HG03354 (cell line): ENCODE data around the gene ERP29.

Experiments
- ATAC-seq: cut with Tn5 transposase; IDR thresholded peaks from one replicate; pipeline ENCODE4 v1.9.1; 2021; ENCODE audit warnings: mild to moderate bottlenecking; ENCODE audit not compliant: unreplicated experiment, poor library complexity, severe bottlenecking

Gene ERP29

DNA sequence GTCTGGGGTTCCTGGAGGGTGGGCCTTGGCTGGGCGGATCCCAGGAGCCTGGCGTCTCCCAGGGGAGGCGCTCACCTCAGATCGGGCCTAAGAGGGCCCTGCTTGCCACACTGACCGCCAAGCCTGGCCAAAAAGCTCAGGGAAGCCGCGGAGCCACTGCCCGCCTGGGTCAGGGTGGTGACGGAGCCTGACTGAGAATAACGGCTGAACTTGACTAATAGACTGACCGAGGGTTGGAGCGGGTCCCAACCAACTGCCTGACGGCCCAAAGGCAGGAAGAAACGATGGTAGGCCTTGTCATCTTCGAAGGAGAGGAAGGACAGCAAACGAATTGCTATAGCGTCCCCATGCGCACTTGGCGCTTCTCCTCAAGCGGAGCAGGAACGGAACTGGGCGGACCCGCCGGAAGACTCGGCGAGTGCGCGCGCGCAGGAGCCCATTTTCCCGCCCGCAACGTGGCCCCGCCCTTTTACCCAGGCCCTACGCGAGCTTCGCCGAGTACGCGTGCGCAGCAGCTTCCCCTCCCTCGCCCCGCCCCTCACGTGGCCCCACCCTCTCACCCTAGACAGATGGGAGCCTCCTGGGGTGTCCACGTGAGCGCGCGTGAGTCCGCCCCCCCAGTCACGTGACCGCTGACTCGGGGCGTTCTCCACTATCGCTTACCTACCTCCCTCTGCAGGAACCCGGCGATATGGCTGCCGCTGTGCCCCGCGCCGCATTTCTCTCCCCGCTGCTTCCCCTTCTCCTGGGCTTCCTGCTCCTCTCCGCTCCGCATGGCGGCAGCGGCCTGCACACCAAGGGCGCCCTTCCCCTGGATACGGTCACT lies at the start of gene ERP29, which contains the start of gene TMEM116:
Gene ERP29, plus strand, starts transcription at position 652 of the 826 bp plus-strand sequence. Its CDS starts 40 bp downstream, at position 692.
Gene TMEM116, minus strand, starts transcription at position 391 of the 826 bp plus-strand sequence. CDS start 7,895 bp downstream, outside the sequence.
- ATAC-seq: peak; percentile 72

DNA sequence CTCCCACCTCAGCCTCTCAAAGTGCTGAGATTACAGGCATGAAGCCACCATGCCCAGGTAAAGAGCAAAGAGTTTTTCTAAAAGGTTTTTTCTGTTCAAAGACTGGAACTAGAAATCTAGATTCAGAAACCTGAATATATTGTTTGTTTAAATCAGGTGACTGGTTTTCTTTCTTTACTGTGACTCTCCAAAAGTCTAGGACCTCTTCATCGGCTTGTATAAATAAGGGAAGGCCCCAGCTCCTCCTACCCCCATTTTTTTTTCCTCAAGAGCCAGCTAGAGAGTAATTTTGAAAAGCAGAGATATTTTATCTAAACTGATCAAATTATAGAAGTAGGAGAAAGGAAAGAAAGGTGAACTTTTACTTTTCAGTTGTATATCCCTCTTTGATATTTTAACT lies 48.3 kb upstream of the ERP29 start:
- no peak for ATAC-seq

GRCh38 chr12:111971800-111972199 lies 41.4 kb upstream of the ERP29 start:
- no peak for ATAC-seq

- ATAC-seq: no peak
Observed at GRCh38 chr12:111975161-111975931, 37.9 kb upstream of the ERP29 start.

DNA sequence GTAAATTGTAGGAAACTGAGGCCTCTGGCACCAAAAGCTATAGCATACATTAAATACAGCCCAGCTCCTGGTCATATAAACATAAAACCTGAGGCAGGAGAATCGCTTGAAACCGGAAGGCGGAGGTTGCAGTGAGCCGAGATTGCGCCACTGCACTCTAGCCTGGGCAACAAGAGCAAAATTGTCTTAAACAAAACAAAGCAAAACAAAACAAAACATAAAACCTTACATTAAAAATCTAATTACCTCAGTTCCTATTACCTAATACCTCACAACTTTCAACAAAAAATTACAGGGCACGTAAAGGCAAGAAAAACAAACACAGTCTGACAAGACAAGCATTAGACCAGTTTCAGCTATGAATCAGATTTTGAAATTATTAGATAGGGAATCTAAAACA lies 36.9 kb upstream of the ERP29 start:
- ATAC-seq: no peak

DNA sequence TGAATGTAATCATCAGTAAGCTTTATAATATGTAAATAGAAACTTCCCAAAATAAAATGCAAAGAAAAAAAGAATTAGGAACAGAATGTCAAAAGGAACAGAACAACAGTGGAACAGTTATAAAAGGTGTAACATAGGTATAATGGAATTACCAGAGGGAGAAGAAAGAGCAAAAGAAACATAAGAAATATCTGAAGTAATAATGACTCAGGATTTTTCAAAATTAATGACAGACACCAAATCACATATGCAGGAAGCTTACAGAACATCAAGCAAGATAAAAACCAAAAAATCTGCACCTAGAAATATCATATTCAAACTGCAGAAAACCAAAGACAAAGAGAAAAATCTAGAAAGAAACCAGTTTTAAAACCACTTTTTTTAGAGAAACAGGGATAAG lies 36.4 kb upstream of the ERP29 start:
- no peak for ATAC-seq

- no peak for ATAC-seq
Observed at GRCh38 chr12:111978545-111978944, 34.7 kb upstream of the ERP29 start.

GRCh38 chr12:111980598-111980997 lies 32.6 kb upstream of the ERP29 start:
- ATAC-seq: no peak

DNA sequence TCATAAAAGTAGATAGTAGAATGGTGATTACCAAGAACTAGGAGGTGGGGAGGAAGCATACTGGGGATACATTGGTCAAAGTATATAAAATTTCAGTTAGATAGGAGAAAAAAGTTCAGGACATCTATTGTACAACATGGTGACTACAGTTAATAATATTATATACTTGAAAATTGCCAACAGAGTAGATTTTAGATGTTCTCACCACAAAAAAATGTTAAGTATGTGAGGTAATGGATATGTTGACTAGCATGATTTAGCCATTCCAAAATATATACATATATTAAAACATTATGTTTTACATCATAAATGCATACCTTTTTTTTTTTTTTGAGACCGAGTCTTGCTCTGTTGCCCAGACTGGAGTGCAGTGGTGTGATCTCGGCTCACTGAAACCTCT lies 31.2 kb upstream of the ERP29 start:
- ATAC-seq: no peak

DNA sequence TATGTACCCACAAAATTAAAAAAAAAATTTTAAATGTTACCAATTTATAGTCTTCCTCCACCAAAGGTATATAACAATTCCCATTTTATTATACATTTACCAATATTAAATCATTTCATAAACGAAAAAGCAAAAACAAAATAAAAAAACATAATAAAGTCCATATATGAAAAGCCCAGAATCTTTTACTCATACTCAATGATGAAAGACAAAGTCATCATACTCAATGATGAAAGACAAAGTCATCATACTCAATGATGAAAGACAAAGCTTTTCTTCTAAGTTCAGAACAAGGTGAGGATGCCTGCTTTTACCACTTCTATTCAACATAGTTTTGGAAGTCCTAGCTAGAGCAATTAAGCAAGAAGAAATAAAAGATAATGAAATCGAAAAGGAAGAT lies 28.4 kb upstream of the ERP29 start:
- no peak for ATAC-seq

DNA sequence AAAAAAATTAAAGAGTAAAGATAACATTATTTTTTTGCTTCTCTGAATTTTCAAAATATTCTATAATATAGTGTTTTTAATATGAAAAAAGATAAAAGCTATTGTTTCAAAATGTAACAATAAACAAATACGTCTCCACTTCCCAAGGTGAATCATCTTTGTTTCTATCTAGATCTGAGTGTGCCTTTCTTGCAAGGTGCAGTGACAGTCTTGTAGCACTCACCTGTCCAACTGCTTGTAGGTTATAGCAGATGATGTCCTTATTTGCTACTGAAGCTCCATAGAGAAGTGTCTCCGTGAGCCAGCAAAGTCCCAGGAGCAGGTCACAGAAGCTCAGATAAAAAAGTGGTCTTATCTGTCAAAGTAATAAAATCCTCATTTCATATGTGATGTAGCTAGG lies 21.7 kb upstream of the ERP29 start:
- ATAC-seq: no peak

- no peak for ATAC-seq
Observed at GRCh38 chr12:111991946-111992345, 21.3 kb upstream of the ERP29 start.

- no peak for ATAC-seq
Observed at GRCh38 chr12:111992464-111992863, 20.8 kb upstream of the ERP29 start.

- ATAC-seq: peak; percentile 62
Observed at GRCh38 chr12:111993292-111994150, 19.7 kb upstream of the ERP29 start.

DNA sequence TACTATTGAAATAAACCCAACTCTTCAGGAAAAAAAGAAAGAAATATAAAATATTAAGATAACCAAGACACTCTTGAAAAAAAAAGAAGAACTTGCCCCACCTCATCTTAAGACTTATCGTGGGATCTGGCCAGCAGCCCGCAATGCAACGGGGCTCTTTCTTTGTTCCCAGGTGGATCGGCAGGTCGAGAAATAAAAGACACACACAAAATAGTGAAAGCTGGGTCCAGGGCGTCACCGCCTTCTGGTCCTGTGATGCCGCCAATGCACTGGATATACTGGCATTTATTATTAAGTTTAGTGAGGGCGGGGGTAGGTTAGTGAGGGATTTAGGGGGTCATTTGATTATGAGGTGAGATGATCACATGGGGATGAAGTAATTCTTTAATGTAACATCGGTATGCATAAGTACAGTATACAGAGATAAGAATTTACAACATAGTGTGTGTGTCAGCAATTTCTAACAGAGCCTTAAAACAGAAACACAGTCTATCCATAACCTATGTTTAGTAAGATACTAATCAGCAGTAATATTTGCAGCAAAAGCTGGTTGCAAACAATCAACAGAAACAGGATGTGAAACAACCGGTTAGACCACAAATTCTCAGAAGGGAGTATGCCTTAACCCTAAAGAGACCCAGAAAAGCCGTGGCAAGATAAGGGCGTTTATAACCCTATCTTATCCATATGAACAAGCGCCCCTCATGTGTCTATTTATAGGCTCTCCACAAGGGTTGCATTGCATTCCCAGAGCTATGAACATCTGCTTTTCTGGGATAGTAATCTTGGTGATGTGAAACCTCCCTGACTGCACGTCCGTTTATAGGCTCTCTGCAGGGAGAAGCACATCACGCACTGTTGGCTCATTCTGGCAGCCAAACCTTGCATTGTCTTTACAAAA lies 18.8 kb upstream of the ERP29 start:
- ATAC-seq: peak; percentile 53

DNA sequence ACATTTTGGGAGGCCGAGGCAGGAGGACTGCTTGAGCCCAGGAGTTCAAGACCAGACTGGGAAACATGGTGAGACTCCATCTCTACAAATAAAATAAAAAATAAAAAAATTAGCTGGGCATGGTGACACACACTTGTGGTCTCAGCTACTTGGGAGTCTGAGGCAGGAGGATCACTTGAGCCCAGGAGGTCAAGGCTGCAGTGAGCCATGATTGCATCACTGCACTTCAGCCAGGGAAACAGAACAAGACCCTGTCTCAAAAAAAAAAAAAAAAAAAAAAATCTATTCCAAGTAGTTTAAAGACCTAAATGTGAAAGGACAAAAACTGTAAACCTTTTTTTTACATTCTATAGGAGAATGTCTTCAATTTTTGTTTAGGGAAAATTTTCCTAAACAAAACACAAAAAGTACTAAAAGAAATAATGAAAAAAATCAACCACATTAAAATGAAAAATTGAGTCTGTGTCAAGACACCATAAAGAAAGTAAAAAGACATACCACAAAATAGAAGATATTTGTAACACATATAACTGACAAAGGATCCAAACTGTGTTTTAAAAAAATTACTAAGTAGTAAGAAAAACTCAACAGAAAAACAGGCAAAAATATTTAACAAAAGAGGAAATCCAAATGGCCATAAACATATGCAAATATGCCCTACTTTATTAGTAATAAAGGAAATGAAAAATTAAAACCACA lies 17.3 kb upstream of the ERP29 start:
- no peak for ATAC-seq

GRCh38 chr12:111997300-111997699 lies 15.9 kb upstream of the ERP29 start:
- ATAC-seq: no peak

DNA sequence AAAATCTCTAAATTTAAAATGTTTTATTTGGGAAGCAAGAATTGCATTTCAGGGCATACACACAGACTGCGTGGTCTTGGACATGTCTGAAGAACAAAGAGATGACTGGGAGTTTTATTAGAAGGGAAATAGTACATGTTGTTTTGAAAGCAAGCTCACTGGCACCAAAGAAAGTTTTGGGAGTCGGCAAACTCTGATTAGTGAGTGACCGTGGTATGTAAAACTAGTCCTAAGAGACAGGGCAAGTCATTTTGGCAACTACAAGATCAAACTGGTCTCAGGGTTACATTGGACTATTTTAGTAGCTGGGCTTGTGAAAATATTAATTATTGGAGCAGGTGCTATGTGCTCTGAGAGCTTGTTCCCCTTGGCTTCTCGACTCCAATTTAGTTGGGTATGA lies 15.2 kb upstream of the ERP29 start:
- ATAC-seq: no peak
